GM10847 (cell line): ENCODE measurements around the gene EFEMP1.

Source experiments
- POLR2A ChIP-seq: IDR thresholded peaks from 2 replicates; pipeline ENCODE4 v1.6.1; 2011; ENCODE audit not compliant: insufficient read length; ENCODE audit errors: extremely low read depth

EFEMP1 gene

GRCh38 chr2:55865096-55865835, 58.3 kb downstream of the EFEMP1 start:
- no peak for TF ChIP-seq POLR2A

- TF ChIP-seq POLR2A: no peak
Measured at GRCh38 chr2:55864351-55865084, 59.1 kb downstream of the EFEMP1 start.

- TF ChIP-seq POLR2A: no peak
Measured at GRCh38 chr2:55862673-55863390, 60.8 kb downstream of the EFEMP1 start.

GRCh38 chr2:55862246-55862645, 61.3 kb downstream of the EFEMP1 start:
- TF ChIP-seq POLR2A: no peak

- no peak for TF ChIP-seq POLR2A
Measured at GRCh38 chr2:55861733-55862132, 61.8 kb downstream of the EFEMP1 start.

- TF ChIP-seq POLR2A: no peak
Measured at GRCh38 chr2:55860832-55861231, 62.8 kb downstream of the EFEMP1 start.

- no peak for TF ChIP-seq POLR2A
Measured at GRCh38 chr2:55859875-55860274, 63.7 kb downstream of the EFEMP1 start.

- TF ChIP-seq POLR2A: no peak
Measured at GRCh38 chr2:55857766-55858165, 65.8 kb downstream of the EFEMP1 start.

GRCh38 chr2:55856936-55857335, 66.6 kb downstream of the EFEMP1 start:
- no peak for TF ChIP-seq POLR2A

- TF ChIP-seq POLR2A: no peak
Measured at GRCh38 chr2:55848096-55848495, 75.5 kb downstream of the EFEMP1 start.

GRCh38 chr2:55846426-55846825, 77.2 kb downstream of the EFEMP1 start:
- TF ChIP-seq POLR2A: no peak

- TF ChIP-seq POLR2A: no peak
Measured at GRCh38 chr2:55844986-55845385, 78.6 kb downstream of the EFEMP1 start.

- no peak for TF ChIP-seq POLR2A
Measured at GRCh38 chr2:55843994-55844345, 79.6 kb downstream of the EFEMP1 start.

GRCh38 chr2:55843096-55843993, 80.2 kb downstream of the EFEMP1 start:
- TF ChIP-seq POLR2A: no peak

GRCh38 chr2:55842046-55842445, 81.5 kb downstream of the EFEMP1 start:
- TF ChIP-seq POLR2A: no peak
